Measurements from ENCODE around the gene PLEKHG4B.

Gene PLEKHG4B

DNA sequence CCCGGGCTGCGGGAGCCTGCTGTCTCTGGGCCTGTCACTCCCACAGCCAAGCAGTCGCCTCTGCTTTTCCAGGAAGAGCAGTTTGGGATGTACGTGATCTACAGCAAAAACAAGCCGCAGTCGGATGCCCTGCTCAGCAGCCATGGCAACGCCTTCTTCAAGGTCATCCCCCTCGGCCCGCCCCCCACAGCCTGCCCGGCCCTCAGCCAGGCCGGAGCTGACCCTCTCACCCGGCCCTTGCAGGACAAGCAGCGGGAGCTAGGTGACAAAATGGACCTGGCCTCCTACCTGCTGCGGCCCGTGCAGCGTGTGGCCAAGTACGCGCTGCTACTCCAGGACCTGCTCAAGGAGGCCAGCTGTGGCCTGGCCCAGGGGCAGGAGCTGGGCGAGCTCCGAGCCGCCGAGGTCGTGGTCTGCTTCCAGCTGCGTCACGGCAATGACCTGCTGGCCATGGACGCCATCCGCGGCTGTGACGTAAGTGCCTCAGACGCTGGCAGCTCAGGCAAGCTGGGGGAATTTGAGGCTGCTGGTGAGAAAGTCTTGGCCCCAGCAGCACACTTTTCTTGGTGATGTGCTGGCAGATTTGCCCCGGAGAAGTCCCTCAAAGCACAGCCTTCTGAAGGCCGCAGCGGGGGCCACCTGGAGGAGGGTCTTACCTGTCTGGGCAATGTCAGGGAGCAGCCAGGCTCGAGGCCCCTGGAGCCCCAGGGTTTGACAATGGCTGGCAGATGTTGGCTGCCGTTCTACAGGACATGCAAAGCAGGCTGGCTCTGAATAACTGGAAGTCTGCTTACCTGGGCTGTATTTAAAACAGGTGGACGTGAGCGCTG lies 79.2 kb downstream of the PLEKHG4B start:
- no peak for DNase-seq (ENCODE audit: low read depth in 3 of 3, low spot score in 1 of 3)

DNA sequence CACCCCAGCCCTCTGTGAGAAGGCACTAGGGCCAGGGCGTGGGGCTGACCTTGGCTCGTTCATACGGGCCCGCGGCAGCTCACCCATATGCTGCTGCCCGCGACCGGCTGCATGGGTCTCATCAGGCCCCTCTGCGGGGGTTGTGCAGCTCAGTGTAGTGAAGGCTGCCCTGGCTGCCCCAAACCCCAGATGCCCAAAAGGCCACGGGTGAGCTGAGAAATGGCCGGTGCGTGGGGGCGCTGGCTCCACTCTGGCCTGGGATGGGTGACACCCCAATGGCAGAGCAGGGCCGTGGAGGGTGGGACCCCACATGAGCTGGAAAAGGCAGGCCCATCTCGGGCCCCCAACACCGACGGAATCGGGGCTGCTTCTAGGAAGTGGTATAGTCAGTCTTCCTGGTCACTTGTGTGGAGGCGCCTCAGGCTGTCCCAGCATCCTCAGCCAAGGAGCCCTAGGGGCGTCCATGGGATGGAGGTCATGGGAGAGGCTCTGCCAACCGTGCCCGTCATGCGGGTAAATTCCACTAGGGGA lies 79.9 kb downstream of the PLEKHG4B start:
- no peak for DNase-seq (ENCODE audit: low read depth in 3 of 3, low spot score in 1 of 3)

DNA sequence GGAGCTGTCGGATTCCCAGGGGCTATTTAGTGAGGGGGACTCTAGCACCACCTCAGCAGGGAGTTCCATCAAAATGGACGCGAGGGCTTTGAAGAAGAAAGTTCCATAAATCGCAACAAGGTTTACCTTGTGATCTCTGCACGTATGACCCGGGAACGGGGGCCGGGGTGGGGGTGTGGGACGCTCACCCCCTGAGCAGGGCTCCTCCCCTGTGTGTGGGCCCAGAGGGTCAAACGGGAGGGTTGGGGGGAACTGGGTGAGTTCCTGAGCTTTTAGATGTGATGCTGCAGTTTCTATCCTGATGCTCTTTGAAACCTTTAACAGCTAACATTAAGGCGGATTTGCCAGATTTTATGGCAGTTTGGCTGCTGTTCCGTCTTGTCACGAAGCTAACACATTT lies 80.5 kb downstream of the PLEKHG4B start:
- DNase-seq (ENCODE audit: low read depth in 3 of 3, low spot score in 1 of 3): no peak

DNA sequence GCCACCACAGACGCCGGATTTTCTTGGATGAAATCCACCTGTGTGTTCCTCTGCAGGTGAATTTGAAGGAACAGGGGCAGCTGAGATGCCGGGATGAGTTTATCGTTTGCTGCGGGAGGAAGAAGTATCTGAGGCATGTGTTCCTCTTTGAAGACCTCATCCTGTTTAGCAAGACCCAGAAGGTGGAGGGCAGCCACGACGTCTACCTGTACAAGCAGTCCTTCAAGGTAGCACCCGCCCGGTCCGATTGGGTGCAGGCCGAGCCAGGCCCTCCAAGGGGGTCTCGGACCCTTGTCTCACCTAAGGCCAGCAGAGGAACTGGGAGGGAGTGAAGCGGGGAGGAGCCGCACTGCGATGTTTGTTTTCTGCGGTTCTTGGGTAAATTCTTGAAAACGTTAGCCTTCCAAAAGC lies 80.9 kb downstream of the PLEKHG4B start:
- DNase-seq (ENCODE audit: low read depth in 3 of 3, low spot score in 1 of 3): no peak

DNA sequence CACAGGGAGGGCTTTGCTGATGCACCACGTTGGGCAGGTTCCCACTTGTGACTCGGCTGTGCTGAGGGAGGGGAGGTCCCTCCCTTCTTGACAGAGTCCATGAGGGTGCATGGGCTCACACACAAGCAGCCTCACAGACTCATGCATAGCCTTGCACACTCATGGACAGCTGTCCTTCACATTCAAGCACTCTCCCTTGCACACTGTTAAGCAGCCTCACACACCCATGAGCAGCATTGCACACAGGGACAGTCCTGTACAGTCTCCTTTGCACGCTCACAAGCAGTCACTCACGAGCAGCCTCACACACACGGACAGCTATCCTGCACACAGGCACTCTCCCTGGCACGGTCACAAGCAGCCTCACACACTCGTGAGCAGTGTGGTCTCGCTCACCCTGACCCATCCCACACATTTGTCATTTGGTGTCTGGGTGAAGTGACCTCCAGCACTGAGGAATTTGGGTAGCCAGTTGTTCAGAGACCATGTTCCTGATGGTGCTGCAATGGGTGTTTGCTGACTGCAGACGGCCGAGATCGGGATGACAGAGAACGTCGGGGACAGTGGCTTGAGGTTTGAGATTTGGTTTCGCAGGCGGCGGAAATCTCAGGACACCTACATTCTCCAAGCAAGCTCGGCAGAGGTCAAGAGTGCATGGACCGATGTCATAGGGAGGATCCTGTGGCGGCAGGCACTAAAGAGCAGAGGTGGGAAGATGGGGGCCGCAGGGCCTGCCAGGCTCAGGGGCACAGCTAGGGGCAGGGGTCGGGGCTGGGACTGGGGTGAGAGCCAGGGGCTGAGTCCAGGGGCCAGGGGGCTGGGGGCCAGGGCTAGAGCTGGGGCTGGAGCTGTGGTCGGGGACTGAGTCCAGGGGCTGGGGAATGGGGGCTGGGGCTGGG lies 81.7 kb downstream of the PLEKHG4B start:
- no peak for DNase-seq (ENCODE audit: low read depth in 3 of 3, low spot score in 1 of 3)

DNA sequence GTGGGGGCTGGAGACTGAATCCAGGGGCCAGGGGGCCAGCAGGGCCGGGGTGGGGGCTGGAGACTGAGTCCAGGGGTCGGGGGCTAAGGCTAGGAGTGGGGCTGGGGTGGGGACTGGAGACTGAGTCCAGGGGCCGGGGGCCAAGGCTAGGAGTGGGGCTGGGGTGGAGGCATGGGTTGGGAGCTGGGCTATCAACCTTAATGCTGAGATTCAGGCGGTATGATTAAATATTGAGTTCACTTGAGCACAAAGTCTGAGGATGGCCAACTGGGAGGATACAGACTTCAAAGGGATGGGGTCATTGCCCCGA lies 82.3 kb downstream of the PLEKHG4B start:
- DNase-seq (ENCODE audit: low read depth in 3 of 3, low spot score in 1 of 3): no peak

DNA sequence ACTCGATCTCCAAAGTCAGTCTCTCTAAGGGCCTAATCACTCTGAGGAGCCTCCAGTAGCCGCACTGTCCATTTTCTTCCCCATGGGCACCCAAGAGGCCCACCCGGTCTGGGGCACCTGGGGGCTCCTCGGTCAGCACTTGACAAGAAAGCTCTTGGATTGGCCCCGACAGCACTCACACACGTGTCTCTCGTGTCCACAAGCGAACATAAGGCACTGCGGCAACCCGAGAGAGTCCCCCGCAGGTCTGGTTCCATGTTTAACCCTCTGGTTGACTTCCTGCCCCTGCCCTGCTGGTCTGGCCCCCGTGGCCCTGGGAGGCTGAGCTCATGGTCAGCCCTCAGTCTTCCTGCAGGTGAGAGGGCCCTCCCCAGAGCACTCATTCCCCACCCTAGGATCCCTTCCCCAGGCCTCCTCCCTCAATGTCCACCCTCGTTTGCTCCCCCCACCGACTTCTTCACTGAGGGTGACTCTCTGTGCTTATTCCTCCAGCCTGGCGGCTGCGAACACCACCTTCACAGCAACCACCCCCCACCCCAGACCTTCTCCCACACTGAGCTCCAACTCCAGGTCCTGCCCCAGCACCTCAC lies 83.0 kb downstream of the PLEKHG4B start:
- no peak for DNase-seq (ENCODE audit: low read depth in 3 of 3, low spot score in 1 of 3)

DNA sequence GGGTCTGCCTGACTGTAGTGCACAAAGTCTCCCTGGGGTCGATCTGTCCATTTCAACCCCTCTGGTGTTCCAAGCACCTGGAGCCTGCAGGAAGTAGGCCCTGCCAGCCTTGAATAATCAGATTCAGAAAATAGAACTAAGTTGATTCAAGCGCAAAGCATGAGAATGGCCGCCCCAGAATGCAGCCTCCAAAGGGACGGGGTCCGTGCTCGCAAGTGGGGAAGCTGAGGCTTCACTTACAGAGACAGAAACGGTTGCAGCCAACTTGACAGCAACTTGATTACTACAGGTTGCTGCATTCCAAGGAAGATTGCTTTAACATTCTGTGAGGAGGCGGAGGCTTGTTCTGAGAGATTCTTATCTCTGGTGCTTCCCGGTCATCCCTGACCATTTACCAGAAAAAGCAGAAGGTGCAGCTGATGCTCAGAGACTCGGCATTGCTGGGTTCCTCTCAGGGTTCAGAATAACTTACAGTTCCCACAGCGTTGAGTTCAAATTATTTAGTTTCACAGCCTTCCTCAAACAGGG lies 84.4 kb downstream of the PLEKHG4B start:
- DNase-seq (ENCODE audit: low read depth in 3 of 3, low spot score in 1 of 3): no peak

DNA sequence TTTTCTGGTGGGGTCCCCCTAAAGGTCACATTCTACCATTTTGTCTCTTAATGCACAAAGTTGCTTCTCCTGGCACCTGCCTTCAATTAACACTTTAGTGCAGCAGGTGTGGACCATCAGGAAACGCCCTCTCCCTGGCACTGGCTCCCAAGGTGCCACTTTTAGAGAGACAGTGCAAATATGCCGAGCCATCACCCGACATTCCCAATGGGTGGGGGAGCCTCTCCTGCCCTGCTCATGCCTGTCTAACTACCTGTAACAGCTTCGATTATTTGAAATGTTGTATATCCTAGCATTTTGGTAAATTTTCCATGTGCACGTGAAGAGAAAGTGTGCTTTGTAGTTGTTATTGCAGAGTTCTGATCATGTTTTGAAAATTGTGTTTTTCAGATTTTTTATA lies 86.1 kb downstream of the PLEKHG4B start:
- DNase-seq (ENCODE audit: low read depth in 3 of 3, low spot score in 1 of 3): no peak

DNA sequence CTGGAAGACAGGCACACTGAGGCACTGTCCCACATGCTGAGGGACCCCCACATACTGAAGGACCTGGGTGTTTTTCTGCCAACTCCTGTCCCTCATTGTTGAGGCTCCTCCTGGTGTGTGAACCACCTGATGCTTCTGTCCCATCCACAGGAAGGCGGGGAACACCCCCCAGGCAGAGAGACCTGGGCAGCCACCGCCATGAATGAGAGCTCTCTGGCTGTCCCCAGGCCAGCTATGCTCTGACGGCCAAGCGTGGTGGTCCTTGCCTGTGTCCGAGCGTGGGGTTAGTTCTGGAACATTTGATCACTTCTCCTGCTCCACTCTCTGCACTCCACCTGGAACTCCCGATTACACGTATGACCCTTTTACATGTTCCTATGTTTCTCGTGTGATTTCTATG lies 87.4 kb downstream of the PLEKHG4B start:
- DNase-seq (ENCODE audit: low read depth in 3 of 3, low spot score in 1 of 3): no peak

DNA sequence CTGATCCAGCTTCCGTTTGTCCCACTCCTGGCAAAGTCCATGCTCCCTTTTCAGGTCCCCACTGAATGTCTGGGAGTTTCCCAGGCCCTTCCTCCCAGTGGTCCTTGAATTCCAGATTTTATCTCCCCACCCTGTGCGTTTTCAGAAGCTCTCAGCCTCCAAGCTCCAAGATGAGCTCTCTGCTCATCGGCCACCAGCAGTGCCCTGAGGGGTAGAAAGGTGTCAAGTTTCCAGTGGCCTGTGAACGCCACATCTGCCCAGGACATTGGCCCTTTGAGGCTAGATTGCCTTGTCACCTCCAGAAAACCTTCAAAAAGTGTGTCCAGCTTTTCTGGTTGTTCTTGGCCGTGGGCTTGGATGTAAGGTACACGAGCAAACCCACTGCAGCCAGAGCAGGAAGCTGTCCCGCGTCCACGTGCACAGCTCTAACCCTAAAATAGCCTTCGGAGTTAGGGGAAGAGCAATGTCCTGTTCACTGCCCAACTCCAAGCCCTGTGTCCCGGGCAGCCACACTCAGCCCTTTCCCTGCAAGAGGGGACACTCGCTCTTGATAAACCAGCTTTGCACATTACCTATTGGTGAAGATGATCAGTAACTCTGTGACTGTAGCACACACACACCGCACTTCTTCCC lies 88.4 kb downstream of the PLEKHG4B start:
- DNase-seq (ENCODE audit: low read depth in 3 of 3, low spot score in 1 of 3): no peak

DNA sequence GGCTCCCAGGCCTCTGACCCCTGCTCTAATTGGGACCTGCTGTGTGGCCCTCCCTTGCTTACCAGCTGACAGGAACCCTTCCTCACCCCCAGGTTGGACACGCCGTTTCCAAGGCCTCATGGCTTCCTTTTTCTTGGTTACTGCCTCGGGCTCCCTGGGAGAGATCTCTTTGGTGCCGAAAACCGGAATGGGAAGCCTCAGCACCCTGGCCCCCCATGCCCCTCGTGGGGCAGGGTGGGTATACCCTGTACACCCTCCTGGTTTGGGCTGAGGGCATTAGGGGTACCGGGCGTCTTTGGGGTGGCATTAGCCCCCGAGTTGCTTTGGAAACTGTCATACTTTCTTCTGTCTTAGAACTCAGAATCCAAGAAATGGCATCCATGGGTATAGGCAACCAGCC lies 89.2 kb downstream of the PLEKHG4B start:
- no peak for DNase-seq (ENCODE audit: low read depth in 3 of 3, low spot score in 1 of 3)

DNA sequence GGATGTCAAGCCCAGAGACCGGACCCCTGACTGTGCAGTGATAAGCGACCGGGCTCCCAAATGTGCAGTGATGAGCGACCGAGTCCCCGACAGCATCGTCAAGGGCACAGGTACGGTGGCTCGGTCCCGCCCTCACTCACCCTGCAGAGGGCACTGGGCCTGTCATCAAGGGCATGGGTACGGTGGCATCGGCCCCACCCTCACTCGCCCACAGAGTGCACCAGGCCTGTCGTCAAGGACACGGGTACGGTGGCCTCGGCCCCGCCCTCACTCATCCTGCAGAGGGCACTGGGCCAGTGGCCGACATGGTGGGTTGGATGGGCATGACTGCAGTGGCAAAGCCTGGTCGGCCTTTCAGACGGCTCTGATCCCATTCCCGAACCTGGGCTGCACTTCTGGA lies 89.6 kb downstream of the PLEKHG4B start:
- DNase-seq (ENCODE audit: low read depth in 3 of 3, low spot score in 1 of 3): no peak

DNA sequence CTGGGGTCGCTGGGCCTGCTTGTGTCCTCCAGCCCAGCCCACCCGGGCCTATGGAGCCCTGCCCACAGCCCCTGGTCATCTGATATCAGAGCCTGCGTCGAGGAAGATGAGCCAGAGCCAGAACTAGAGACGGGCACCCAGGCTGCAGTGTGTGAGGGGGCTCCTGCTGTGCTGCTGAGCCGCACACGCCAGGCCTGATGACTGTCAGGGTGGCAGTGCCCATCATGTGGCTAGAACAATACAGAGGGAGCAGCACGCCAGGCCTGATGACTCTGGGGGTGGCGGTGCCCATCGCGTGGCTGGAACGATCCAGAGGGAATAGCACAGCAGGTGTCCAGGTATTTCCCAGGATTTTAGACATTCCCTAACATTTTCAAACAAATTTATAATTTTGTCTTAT lies 90.2 kb downstream of the PLEKHG4B start:
- DNase-seq (ENCODE audit: low read depth in 3 of 3, low spot score in 1 of 3): no peak

DNA sequence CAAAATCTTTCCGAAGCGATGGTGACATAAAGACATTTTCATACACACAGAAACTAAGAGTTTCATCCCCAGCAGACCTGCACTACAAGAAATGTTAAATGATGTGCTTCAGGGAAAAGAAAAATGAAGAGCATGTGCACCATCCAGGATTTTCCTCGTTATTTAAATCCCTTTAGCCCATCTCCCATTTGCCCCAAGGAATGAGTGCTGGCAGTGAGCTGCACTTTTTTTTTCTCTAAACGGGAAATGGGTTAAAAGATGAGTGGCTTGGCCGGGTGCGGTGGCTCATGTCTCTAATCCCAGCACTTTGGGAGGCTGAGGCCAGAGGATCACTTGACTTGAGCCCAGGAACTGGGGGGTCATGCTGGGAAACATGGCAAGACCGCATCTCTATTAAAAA lies 92.5 kb downstream of the PLEKHG4B start:
- no peak for DNase-seq (ENCODE audit: low read depth in 3 of 3, low spot score in 1 of 3)

DNA sequence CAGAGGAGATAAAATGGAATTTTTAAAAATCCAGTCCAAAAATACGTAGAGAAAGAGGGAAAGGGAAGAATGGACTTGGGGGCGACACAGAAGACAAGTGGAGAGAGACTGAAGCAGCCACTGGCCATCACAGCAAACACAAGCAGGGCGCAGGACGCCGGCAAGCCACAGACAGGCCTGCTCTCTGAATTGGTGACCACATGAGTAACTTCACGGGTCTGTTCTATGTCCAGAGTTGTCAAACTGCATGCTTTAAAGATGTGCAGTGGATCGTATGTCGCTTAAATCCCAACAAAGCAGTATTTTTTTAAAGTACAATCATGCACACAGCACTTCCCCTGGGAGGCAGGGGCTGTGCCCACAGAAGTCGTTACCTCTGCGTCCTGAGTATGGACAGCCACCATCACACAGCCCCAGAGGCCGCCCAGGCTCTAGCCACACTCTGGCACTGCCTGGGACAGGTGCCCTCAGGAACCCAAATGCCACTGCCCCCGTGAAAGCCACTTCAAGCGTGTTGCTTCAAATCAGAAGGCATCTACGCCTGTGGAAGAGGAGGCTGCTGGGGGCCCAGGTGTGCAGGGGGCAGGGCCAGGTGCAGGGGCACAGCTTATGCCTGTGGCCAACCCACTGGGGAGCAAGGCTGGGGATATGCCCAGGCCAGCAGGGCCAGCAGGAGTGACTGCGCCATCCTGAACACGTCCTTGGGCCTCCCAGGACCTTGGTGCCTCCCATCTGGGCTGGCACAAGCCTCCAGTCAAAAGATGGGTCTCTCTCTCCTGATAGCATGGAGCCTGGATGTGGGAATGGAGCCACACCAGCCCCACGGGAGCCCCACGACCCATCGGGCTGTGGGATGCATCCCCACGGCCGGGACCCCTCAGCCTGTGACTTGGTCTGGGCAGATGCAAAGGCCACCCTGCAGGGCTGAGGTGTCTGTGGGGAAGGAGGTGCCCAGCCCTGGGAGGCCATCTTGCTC lies 93.4 kb downstream of the PLEKHG4B start:
- DNase-seq (ENCODE audit: low read depth in 3 of 3, low spot score in 1 of 3): no peak

DNA sequence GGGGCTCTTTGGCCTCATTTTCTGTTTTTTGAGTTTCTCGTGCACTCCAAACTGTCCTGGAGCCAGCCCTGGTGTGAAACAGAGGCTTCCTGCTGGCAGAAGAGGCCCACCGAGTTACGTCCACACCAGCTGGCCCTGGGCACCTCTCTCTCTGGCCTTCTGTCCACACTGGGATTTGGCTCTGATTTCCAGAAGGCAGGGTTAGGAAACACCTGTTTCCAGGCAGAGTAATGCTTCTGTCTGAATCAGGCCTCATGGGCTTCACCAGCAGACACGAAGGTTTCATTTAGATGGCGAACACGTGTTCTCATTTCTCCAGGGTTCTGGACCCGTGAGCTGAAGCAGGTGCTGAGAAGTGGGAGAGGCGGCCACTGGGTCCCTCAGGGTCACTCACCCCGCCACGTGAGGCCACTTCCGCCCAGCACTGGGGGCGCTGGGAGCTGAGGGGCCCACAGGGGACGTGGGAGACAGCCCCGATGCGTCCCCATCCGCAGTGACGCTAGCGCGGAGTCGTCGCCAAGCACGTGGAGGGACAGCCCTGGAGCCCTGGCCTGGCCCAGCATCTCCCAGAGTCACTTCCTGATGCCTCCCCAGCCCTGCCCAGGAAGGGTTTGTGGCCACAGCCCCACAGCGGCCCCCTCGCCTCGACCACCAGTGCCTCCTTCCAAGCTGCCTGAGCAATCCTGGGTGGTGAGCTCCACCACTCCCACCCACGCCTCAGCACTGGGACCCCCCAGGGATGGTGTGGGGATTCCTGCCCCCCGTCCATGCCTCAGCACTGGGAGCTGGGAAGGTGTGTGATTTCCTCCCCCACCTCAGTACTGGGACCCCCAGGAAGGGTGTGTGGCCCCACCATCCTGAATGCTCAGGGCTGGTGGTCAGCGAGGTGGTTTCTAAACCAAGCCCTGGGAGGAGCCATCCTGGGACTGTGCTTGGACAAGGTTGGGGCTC lies 94.4 kb downstream of the PLEKHG4B start:
- no peak for DNase-seq (ENCODE audit: low read depth in 3 of 3, low spot score in 1 of 3)

DNA sequence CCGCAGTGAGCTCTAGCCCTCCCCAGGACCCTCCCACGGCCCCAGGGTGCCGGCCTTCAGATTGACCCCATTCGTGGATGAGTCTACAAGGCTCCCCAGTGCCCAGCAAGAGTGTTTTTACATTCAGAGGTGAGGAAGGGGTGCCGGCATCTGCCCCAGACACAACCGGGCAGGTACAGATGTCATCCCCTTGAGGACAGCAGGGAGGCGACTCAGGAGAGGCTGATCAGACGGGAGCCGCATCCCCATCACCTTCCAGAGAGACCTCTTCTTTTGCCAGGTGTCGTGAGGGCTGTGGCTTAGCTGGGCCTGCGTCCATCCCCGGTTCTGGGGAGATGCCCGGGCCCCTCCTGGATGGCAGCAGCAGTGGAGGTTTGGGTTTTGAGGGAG lies 95.1 kb downstream of the PLEKHG4B start:
- no peak for DNase-seq (ENCODE audit: low read depth in 3 of 3, low spot score in 1 of 3)

All from stimulated activated CD4-positive, alpha-beta T cell treated with anti-CD3 and anti-CD28 coated beads, TNF-alpha, amount 100 ng/mL, for 1 hour (primary cell).